Activated B cell treated with CpG ODN at 0.5 μM for 24 hours (primary cell): Measurements from ENCODE around the gene ATP1A1. TPM values are rescaled to one million over a fixed set of nuclear protein-coding genes. Genes with fewer than 3 reads are reported as not detected.

Source experiments
- ATAC-seq: fragments of 200-7000 bp; cut with Tn5 transposase; one replicate; pipeline ENCODE4 v1.10.0; 2021; ENCODE audit warnings: low read depth, mild to moderate bottlenecking, moderate library complexity
- CTCF ChIA-PET: fragments of 350-600 bp; sonication (Branson Sonifier 250); formaldehyde crosslinking; loops from one replicate; lab custom pipeline; 2021; ENCODE audit warnings: antibody characterized with exemption; lab: Charles Lee
- POLR2A ChIA-PET: fragments of 350-600 bp; sonication (Branson Sonifier 250); formaldehyde crosslinking; loops from one replicate; lab custom pipeline; 2021; ENCODE audit warnings: antibody characterized with exemption; lab: Charles Lee
- DNase-seq: peaks from one replicate; pipeline ENCODE4 v3.0.0; 2022
- H3K27ac Mint-ChIP-seq: one replicate; pipeline ENCODE4 v1.8.0; 2020; ENCODE audit warnings: mixed read lengths
- H3K27me3 Mint-ChIP-seq: one replicate; pipeline ENCODE4 v1.8.0; 2021; ENCODE audit warnings: mixed read lengths
- H3K36me3 Mint-ChIP-seq: one replicate; pipeline ENCODE4 v1.8.0; 2021; ENCODE audit warnings: low read depth, mixed read lengths
- H3K4me1 Mint-ChIP-seq: one replicate; pipeline ENCODE4 v1.8.0; 2021; ENCODE audit warnings: mixed read lengths
- H3K4me3 Mint-ChIP-seq: one replicate; pipeline ENCODE4 v1.8.0; 2020; ENCODE audit warnings: mild to moderate bottlenecking, mixed read lengths
- H3K9me3 Mint-ChIP-seq: one replicate; pipeline ENCODE4 v1.8.0; 2020; ENCODE audit warnings: mixed read lengths
- CTCF ChIP-seq: fragments of 200-600 bp; IDR thresholded peaks from one replicate; pipeline ENCODE4 v1.8.0; 2022; ENCODE audit warnings: antibody characterized with exemption, mild to moderate bottlenecking
- intact Hi-C: fragments of 100-400 bp; cut with micrococcal nuclease; formaldehyde crosslinking; loops from one replicate; pipeline ENCODE4 v1.15.1; 2024
- total RNA-seq: library from RNA; stranded (reverse); gene quantifications from 2 replicates; pipeline ENCODE4 v1.2.3, GENCODE V29; 2022

The ATP1A1 gene
- total RNA-seq, 1 donor from 2014 or later, result 151 TPM

- peaks cover 9% of the 10 kb centered on the region for H3K27me3 Mint-ChIP-seq
- ChIA-PET CTCF (no interaction called here), POLR2A (no interaction called here)
- intact Hi-C loops, result no loop called here
- no peak for DNase-seq
- H3K4me1 Mint-ChIP-seq, result no peaks in the 10 kb centered on the region
- H3K27ac Mint-ChIP-seq, result no peak overlapping the region
- no peaks in the 10 kb centered on the region for H3K9me3 Mint-ChIP-seq
- no peaks in the 10 kb centered on the region for H3K36me3 Mint-ChIP-seq
- no peak overlapping the region for H3K4me3 Mint-ChIP-seq
- TF ChIP-seq CTCF, result no peak
- ATAC-seq, result no peak
Observed at GRCh38 chr1:116453481-116453880, 80.4 kb downstream of the ATP1A1 start.

- Mint-ChIP-seq H3K9me3 (no peaks in the 10 kb centered on the region), H3K27ac (no peak overlapping the region), H3K4me3 (no peak overlapping the region), H3K4me1 (no peaks in the 10 kb centered on the region), H3K27me3 (peaks cover 7% of the 10 kb centered on the region), H3K36me3 (no peaks in the 10 kb centered on the region)
- POLR2A ChIA-PET, result no interaction called here
- DNase-seq, result no peak
- TF ChIP-seq CTCF, result no peak
- ATAC-seq, result no peak
- intact Hi-C loops, result no loop called here
- CTCF ChIA-PET, result no interaction called here
Observed at GRCh38 chr1:116453906-116454305, 80.9 kb downstream of the ATP1A1 start.

Other genes with a start within 250 kb of the ATP1A1 start
- gene CD58, start 197.8 kb downstream of the ATP1A1 start, total RNA-seq, result 146 and 160 TPM in 2 replicates